K562 (cell line): ENCODE data around the gene ARL8A. TPM values are rescaled to one million over a fixed set of nuclear protein-coding genes. Genes with fewer than 3 reads are reported as not detected.
A peak's percentile ranks its signal among the peaks of the same experiment; 100 is the strongest.

Experiments used
- ARID1B ChIP-seq: fragments of 450-650 bp; IDR thresholded peaks from 2 replicates; pipeline ENCODE4 v1.6.1; 2016; ENCODE audit warnings: antibody characterized with exemption, mild to moderate bottlenecking, inconsistent platforms
- ELF4 ChIP-seq: fragments of 450-650 bp; formaldehyde crosslinking; IDR thresholded peaks from 2 replicates; pipeline ENCODE4 v1.4.0; 2022; ENCODE audit warnings: missing genetic modification characterization
- GATAD2A ChIP-seq: fragments of 450-650 bp; IDR thresholded peaks from 2 replicates; pipeline ENCODE4 v1.6.1; 2017
- KDM5B ChIP-seq: fragments of 200-600 bp; sonication (generic); IDR thresholded peaks from 2 replicates; pipeline ENCODE4 v1.6.1; 2012; ENCODE audit warnings: low read depth, mild to moderate bottlenecking, moderate library complexity, low read length, control low read depth, inconsistent platforms; ENCODE audit not compliant: insufficient replicate concordance
- MGA ChIP-seq: fragments of 450-650 bp; IDR thresholded peaks from 2 replicates; pipeline ENCODE4 v1.6.1; 2016; ENCODE audit warnings: mild to moderate bottlenecking, moderate library complexity
- MTA1 ChIP-seq: fragments of 450-650 bp; IDR thresholded peaks from 2 replicates; pipeline ENCODE4 v1.6.1; 2017; ENCODE audit warnings: borderline replicate concordance
- MXI1 ChIP-seq: IDR thresholded peaks from 2 replicates; pipeline ENCODE4 v1.6.1; 2011; ENCODE audit warnings: low read depth, mild to moderate bottlenecking, improper control_type of control experiment, low read length
- NFIX ChIP-seq: fragments of 250-450 bp; sonication (Bioruptor Pico); IDR thresholded peaks from 2 replicates; pipeline ENCODE4 v1.4.0; 2020; ENCODE audit warnings: low read depth, mild to moderate bottlenecking, moderate library complexity
- SREBF1 ChIP-seq: fragments of 150-350 bp; IDR thresholded peaks from 2 replicates; pipeline ENCODE4 v1.6.1; 2014; ENCODE audit warnings: antibody characterized with exemption, low read depth, low read length, borderline replicate concordance
- THRAP3 ChIP-seq: fragments of 450-650 bp; IDR thresholded peaks from 2 replicates; pipeline ENCODE4 v1.6.1; 2016; ENCODE audit warnings: mild to moderate bottlenecking, inconsistent platforms, borderline replicate concordance
- ZNF696 ChIP-seq: fragments of 250-450 bp; sonication (Bioruptor Pico); conservative IDR thresholded peaks from 2 replicates; pipeline ENCODE4 v1.4.0; 2020; ENCODE audit warnings: mild to moderate bottlenecking, moderate library complexity
- ZNF77 ChIP-seq: fragments of 250-450 bp; sonication (Bioruptor Pico); IDR thresholded peaks from 2 replicates; pipeline ENCODE4 v1.5.0; 2020
- polyA plus RNA-seq, 8 experiments: library from polyadenylated mRNA; depleted of rRNA in 4 of 8; stranded (reverse) in 5 of 8; unstranded in 3 of 8; fragments of >200 nt; fragmentation: Nextera tagmentation in 2 of 8; fragmentation: Illumina TruSeq in 1 of 8; extraction: Ambion mirVana in 2 of 8; extraction: Trizol in 1 of 8; gene quantifications; 2 replicates each; pipeline versions ENCODE4 v1.2.1 to v1.2.3, GENCODE V29; 2011 to 2014; ENCODE audit warnings: inconsistent platforms in 1 of 8, missing spikeins in 1 of 8
- total RNA-seq, 7 experiments: library from RNA; depleted of rRNA in 6 of 7; stranded (reverse); fragments of >200 nt in 6 of 7; fragmentation: Illumina TruSeq in 2 of 7; extraction: Trizol in 2 of 7; gene quantifications; 2 replicates each; pipeline versions ENCODE4 v1.2.1 to v1.2.3, GENCODE V29; 2011 to 2021; ENCODE audit warnings: low replicate concordance in 1 of 7
- TF ChIP-seq, protein P1 (sequence below): fragments of 250-450 bp; sonication (Bioruptor Pico); IDR thresholded peaks from 2 replicates; pipeline ENCODE4 v1.5.1; 2021; ENCODE audit warnings: mild to moderate bottlenecking
- TF ChIP-seq, protein P2 (sequence below): fragments of 450-650 bp; IDR thresholded peaks from 2 replicates; pipeline ENCODE4 v1.6.1; 2016; ENCODE audit warnings: borderline replicate concordance

ARL8A gene
- total and polyA plus RNA-seq, 9 of the 15 experiments (the other 6 are each of a cell fraction or from before 2014, with no cell fraction given): 0.17 to 27.3 (median 15.6) TPM

- TF ChIP-seq, protein P1, sequence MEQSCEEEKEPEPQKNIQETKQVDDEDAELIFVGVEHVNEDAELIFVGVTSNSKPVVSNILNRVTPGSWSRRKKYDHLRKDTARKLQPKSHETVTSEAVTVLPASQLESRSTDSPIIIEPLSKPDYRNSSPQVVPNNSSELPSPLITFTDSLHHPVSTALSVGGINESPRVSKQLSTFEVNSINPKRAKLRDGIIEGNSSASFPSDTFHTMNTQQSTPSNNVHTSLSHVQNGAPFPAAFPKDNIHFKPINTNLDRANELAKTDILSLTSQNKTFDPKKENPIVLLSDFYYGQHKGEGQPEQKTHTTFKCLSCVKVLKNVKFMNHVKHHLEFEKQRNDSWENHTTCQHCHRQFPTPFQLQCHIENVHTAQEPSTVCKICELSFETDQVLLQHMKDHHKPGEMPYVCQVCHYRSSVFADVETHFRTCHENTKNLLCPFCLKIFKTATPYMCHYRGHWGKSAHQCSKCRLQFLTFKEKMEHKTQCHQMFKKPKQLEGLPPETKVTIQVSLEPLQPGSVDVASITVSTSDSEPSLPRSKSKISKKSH (CRISPR knock-in tag): no peak
- TF ChIP-seq MTA1 (no peak), SREBF1 (no peak), NFIX (no peak), MXI1 (no peak), GATAD2A (0 out of 2 replicates have a peak, but pooled peaks have one; percentile 1), ZNF77 (CRISPR knock-in tag) (no peak), KDM5B (no peak), ARID1B (no peak), ZNF696 (CRISPR knock-in tag) (no peak), THRAP3 (no peak), ELF4 (CRISPR knock-in tag) (no peak), MGA (no peak)
- TF ChIP-seq, protein P2, sequence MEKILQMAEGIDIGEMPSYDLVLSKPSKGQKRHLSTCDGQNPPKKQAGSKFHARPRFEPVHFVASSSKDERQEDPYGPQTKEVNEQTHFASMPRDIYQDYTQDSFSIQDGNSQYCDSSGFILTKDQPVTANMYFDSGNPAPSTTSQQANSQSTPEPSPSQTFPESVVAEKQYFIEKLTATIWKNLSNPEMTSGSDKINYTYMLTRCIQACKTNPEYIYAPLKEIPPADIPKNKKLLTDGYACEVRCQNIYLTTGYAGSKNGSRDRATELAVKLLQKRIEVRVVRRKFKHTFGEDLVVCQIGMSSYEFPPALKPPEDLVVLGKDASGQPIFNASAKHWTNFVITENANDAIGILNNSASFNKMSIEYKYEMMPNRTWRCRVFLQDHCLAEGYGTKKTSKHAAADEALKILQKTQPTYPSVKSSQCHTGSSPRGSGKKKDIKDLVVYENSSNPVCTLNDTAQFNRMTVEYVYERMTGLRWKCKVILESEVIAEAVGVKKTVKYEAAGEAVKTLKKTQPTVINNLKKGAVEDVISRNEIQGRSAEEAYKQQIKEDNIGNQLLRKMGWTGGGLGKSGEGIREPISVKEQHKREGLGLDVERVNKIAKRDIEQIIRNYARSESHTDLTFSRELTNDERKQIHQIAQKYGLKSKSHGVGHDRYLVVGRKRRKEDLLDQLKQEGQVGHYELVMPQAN: no peak
These were observed 669 bp upstream of the ARL8A start (continued) for GRCh38 chr1:202145068-202145743.
